GM12878 (cell line): ENCODE data around the gene ITGB8. TPM values are rescaled to one million over a fixed set of nuclear protein-coding genes. Genes with fewer than 3 reads are reported as not detected.

Experiments
- ATAC-seq: fragments of 200-7000 bp; cut with Tn5 transposase; 3 replicates; pipeline ENCODE4 v1.9.1; 2020; ENCODE audit warnings: mild to moderate bottlenecking, moderate library complexity
- BruUV-seq: library from RNA; stranded (reverse); fragments of 400-500 nt; replicated peaks from 2 replicates; lab custom pipeline; 2021; lab: Mats Ljungman, UMichigan
- CTCF ChIA-PET: fragments of 300-600 bp; sonication (Branson Sonifier 250); formaldehyde crosslinking; extraction: SDS; loops from one replicate; lab custom pipeline; 2021; ENCODE audit warnings: inconsistent platforms; lab: Yijun Ruan, JAX
- POLR2A ChIA-PET: fragments of 350-600 bp; formaldehyde crosslinking; extraction: SDS; loops from one replicate; lab custom pipeline; 2021; ENCODE audit warnings: inconsistent platforms; lab: Charles Lee
- RAD21 ChIA-PET: fragments of 300-600 bp; sonication (Branson Sonifier 250); formaldehyde crosslinking; loops from one replicate; lab custom pipeline; 2023; ENCODE audit warnings: antibody characterized with exemption; ENCODE audit not compliant: unreplicated experiment; lab: Charles Lee
- SMC1A ChIA-PET: fragments of 300-600 bp; sonication (Branson Sonifier 250); formaldehyde crosslinking; loops from one replicate; lab custom pipeline; 2023; ENCODE audit not compliant: unreplicated experiment, uncharacterized antibody; lab: Charles Lee
- DNase-seq: peaks from one replicate; pipeline ENCODE4 v3.0.0-alpha.2; 2011; ENCODE audit warnings: low read depth, low spot score
- FAIRE-seq: peaks from 3 replicates; lab custom pipeline; 2011; peaks lifted over from hg19 to GRCh38; lab: Jason Lieb, UNC
- H2AFZ ChIP-seq: 2 replicates; pipeline ENCODE4 v1.6.0; 2011; ENCODE audit warnings: low read depth, low read length, control low read depth; ENCODE audit not compliant: control insufficient read depth
- H3K27ac ChIP-seq: 2 replicates; pipeline ENCODE4 v1.5.1; 2011; ENCODE audit warnings: control low read depth; ENCODE audit not compliant: control insufficient read depth, insufficient read depth
- H3K27me3 ChIP-seq, 2 experiments: replicated peaks in 1 of 2; 2 replicates each; pipeline versions ENCODE4 v1.6.0 to v1.6.1; 2011; ENCODE audit warnings: low read length in 1 of 2; ENCODE audit not compliant: control insufficient read depth in 2 of 2, insufficient read depth in 2 of 2
- H3K36me3 ChIP-seq, 2 experiments: 2 replicates each; pipeline ENCODE4 v1.5.1; 2011; ENCODE audit warnings: low read length in 1 of 2; ENCODE audit not compliant: control insufficient read depth in 2 of 2, insufficient read depth in 2 of 2
- H3K4me1 ChIP-seq: 2 replicates; pipeline ENCODE4 v1.6.1; 2011; ENCODE audit warnings: mild to moderate bottlenecking, low read length, moderate library complexity, mixed read lengths; ENCODE audit not compliant: control insufficient read depth, insufficient read depth
- H3K4me2 ChIP-seq: 2 replicates; pipeline ENCODE4 v1.6.0; 2011; ENCODE audit warnings: control low read depth; ENCODE audit not compliant: control insufficient read depth, insufficient read depth
- H3K4me3 ChIP-seq: fragments of 200-600 bp; sonication (generic); 2 replicates; pipeline ENCODE4 v1.5.1; 2016
- H3K79me2 ChIP-seq: 2 replicates; pipeline ENCODE4 v1.6.0; 2011; ENCODE audit warnings: low read length; ENCODE audit not compliant: control insufficient read depth, insufficient read depth
- H3K9ac ChIP-seq: 2 replicates; pipeline ENCODE4 v1.8.0; 2011; ENCODE audit warnings: low read length, control low read depth, mixed read lengths; ENCODE audit not compliant: control insufficient read depth, insufficient read depth
- H3K9me3 ChIP-seq: replicated peaks from 3 replicates; pipeline ENCODE4 v1.5.1; 2011; ENCODE audit warnings: mild to moderate bottlenecking, low read length; ENCODE audit not compliant: control insufficient read depth, insufficient read depth
- H4K20me1 ChIP-seq: 2 replicates; pipeline ENCODE4 v1.6.0; 2011; ENCODE audit not compliant: control insufficient read depth, insufficient read depth
- EZH2 ChIP-seq: IDR thresholded peaks from 2 replicates; pipeline ENCODE4 v1.6.1; 2012; ENCODE audit warnings: low read depth, mild to moderate bottlenecking, control low read depth, inconsistent platforms, low read length, borderline replicate concordance; ENCODE audit not compliant: control insufficient read depth
- GATAD2B ChIP-seq: fragments of 450-650 bp; conservative IDR thresholded peaks from 2 replicates; pipeline ENCODE4 v1.6.1; 2017; ENCODE audit warnings: low read depth, mild to moderate bottlenecking, moderate library complexity
- KLF5 ChIP-seq: fragments of 450-650 bp; IDR thresholded peaks from 2 replicates; pipeline ENCODE4 v1.6.1; 2014; ENCODE audit warnings: mild to moderate bottlenecking; ENCODE audit not compliant: partially characterized antibody
- TARDBP ChIP-seq: IDR thresholded peaks from 2 replicates; pipeline ENCODE4 v1.6.1; 2016; ENCODE audit warnings: borderline replicate concordance
- ZNF384 ChIP-seq: IDR thresholded peaks from 2 replicates; pipeline ENCODE4 v1.6.1; 2012; ENCODE audit warnings: low read depth, mild to moderate bottlenecking, low read length, improper control_type of control experiment, borderline replicate concordance
- WGBS: methylation state at CpG from one replicate; pipeline ENCODE4 v1.1.6; 2016; ENCODE audit warnings: low lambda C conversion rate; ENCODE audit not compliant: insufficient replicate concordance, insufficient coverage; ENCODE audit errors: missing lambda C conversion rate; 5-methylcytosine and 5-hydroxymethylcytosine counted together
- in situ Hi-C: fragments of 300-500 bp; cut with MboI; formaldehyde crosslinking; loops from 9 replicates; pipeline ENCODE4 v1.14.3; 2018; ENCODE audit warnings: mixed read lengths
- intact Hi-C: fragments of 100-400 bp; cut with micrococcal nuclease; formaldehyde crosslinking; loops from one replicate; pipeline ENCODE4 v1.14.2; 2022; ENCODE audit not compliant: unreplicated experiment
- polyA plus RNA-seq, 11 experiments: library from polyadenylated mRNA; depleted of rRNA in 4 of 11; unstranded in 6 of 11; stranded (reverse) in 5 of 11; fragments of >200 nt; fragmentation: Nextera tagmentation in 4 of 11; fragmentation: Illumina TruSeq in 1 of 11; extraction: Ambion mirVana in 4 of 11; extraction: Trizol in 1 of 11; gene quantifications; 1 replicate in 1 of 11; 2 replicates in 10 of 11; pipeline versions ENCODE4 v1.2.1 to v1.2.3, GENCODE V29; 2011 to 2016; ENCODE audit warnings: inconsistent platforms in 2 of 11, missing spikeins in 2 of 11, low read depth in 1 of 11
- total RNA-seq, 4 experiments: library from RNA; depleted of rRNA in 3 of 4; stranded (reverse); fragments of >200 nt in 3 of 4; fragmentation: Illumina TruSeq in 1 of 4; extraction: Trizol in 1 of 4; gene quantifications; 2 replicates each; pipeline versions ENCODE4 v1.2.1 to v1.2.3, GENCODE V29; 2013 to 2021

Gene ITGB8
- total and polyA plus RNA-seq, 10 of the 15 experiments (the other 5 are each of a cell fraction or from before 2014, with no cell fraction given): 0.37 to 26.2 (median 1.5) TPM

DNA sequence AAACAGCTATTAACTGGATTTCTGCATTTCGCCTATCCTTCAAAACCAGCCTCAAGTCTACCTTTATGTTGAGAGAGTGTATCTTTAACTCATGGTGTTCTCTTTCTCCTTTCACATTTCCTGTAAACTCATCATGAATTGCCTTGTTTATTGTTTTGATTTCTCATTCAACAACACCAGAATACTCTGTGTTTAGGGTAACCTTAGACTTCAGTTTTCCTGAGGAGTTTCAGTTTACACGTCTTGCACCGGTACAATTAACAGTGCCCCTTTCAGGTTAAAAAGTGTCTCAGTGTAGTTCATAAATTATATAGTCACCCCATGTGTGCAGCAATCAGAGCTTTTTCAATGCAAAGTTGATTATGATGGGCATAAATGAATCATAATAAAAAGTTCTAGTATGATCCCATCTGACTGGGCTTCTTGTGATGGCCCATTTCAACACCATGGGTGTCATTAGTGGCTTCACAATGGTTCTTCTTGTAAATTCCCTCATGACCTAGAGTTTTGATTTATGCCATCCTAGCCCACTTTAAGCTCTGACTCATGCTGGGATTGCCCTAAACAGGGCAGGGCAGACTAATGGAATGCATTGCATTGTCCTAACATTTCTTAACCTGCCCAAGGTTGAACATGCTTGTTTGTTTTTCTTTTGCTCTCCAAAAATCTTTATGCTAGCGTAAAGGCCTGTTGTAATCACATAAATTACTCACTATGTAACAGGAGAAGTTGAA, 22.0 kb downstream of the ITGB8 start:
- intact Hi-C loops (no loop called here), in situ Hi-C loops (no loop called here)
- DNase-seq: no peak
- RAD21 ChIA-PET: no interaction called here
- H3K4me1 ChIP-seq: no peaks in the 10 kb centered on the region
- H3K27ac ChIP-seq: no peak overlapping the region
- no peak overlapping the region for H3K9ac ChIP-seq
- no peaks in the 10 kb centered on the region for H3K27me3 ChIP-seq
- CTCF ChIA-PET: interaction anchor here (1.1 to 1.4 kb wide), 3 partner anchors 10 to 19 kb away, joined by 3 read pairs; no protein-coding TSS in a partner anchor
- H2AFZ ChIP-seq: no peak overlapping the region
- no peak overlapping the region for H3K4me3 ChIP-seq
- 63% methylated on average over 4 of the region's 4 CpGs for WGBS
- H3K9me3 ChIP-seq: no peaks in the 10 kb centered on the region
- H3K4me2 ChIP-seq: no peak overlapping the region
- H4K20me1 ChIP-seq: no peaks in the 10 kb centered on the region
- FAIRE-seq: no peak
- H3K79me2 ChIP-seq: no peaks in the 10 kb centered on the region
- no peaks in the 10 kb centered on the region for H3K36me3 ChIP-seq
- SMC1A ChIA-PET: interaction anchor here (1.0 to 1.5 kb wide), 2 partner anchors 15 to 20 kb away, joined by 3 read pairs; no protein-coding TSS in a partner anchor
- no TSS peak for BruUV-seq
- POLR2A ChIA-PET: interaction anchor here (0.5 kb wide), 1 partner anchor 37 kb away, joined by 6 read pairs; no protein-coding TSS in a partner anchor
- TF ChIP-seq GATAD2B (no peak), EZH2 (no peak), ZNF384 (no peak), KLF5 (no peak), TARDBP (no peak)
- no peak for ATAC-seq
